Activated CD8-positive, alpha-beta memory T cell treated with anti-CD3 and anti-CD28 coated beads, Interleukin-2, amount 50 U/mL, for 48 hours (primary cell): ENCODE measurements around the gene ZNF71.
"Not testable (repeated sequence)": the region's sequence is repeated elsewhere in the genome, so short reads cannot be mapped to it uniquely, and the experiment has no call there.

ENCODE experiments used
- DNase-seq: peaks from one replicate; pipeline ENCODE4 v3.0.0-alpha.2; 2020

Gene ZNF71

DNA sequence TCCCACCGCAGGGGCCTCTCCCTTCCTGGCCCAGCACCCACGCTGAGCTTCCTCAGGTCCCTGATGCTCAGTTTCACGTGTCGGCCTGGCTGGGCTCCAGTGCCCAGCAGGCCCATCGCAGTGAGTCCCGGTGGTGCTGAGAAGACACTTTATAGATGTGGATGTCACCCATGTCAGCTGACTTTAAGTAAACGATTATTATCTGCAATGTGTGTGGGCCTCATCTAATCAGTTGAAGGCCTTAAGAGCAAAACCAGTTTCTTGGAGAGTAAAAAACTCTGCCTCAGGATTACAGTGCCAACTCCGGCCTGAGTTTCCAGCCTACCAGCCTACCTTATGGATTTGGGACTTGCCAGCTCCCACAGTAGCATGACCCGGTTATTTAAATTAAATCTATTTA, 30.6 kb downstream of the ZNF71 start:
- DNase-seq, result no peak

DNA sequence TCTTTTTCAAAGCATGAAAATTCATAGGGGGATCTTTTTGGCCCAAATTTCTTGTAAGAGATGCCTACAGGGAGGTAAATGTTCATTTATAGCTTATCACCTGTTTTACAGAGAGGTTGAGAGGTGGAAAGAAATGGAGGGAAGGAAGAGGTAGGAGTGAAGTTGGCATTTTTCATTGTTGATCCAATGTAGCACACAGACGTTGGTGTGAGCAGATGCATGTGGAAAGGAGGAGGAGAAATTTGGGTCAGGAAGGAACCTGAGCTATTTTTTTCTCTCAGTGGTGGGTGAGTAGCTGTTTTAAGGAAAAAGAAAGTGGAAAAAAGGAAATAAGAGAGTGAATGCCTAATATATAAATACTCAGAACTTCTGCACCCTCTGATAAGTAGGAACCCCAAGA, 37.9 kb downstream of the ZNF71 start:
- DNase-seq, result no peak

DNA sequence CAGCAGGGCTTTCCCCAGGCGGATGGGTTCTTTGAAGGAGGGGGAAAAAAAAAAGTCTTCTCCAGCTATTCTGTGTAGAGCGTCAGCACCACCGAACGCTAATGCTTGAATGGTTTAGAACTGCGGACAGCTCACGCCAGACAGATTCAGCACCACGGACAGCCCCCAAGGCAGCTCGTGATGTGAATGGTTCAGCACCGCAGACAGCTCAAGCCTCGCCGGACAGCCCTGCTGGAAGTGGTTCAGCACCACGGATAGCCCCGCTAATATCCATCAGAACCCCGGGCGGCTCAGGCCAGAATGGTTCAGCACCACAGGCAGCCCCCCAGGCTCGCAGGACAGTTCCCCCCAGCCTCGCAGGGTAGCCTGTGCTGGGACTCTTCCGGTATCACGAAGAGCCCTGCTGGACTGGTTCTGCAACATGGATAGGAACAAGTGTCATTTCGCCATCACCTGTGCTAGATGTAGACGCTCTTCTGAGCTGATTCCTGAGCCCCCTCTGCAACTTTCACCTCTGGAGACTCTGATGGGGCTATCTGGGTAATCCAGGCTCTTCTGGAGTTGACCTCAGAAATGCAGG, 43.0 kb downstream of the ZNF71 start:
- DNase-seq, result peak; percentile 61

DNA sequence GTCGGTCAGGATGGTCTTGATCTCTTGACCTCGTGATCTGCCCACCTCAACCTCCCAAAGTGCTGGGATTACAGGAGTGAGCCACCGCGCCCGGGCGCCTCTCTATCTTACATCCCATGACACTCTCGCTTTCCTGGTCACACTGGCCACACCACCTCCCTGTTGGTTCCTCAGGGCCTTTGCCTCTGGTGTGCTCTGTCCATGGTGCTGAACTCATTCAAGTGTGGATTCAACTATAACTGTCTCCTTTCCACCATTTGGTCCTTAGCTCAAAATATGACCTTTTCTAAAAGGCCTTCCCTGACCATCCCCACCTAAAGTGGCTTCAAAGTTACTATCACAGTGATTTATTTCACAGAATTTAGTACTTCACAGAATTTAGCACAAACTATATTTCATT, 44.1 kb downstream of the ZNF71 start:
- DNase-seq, result no peak

DNA sequence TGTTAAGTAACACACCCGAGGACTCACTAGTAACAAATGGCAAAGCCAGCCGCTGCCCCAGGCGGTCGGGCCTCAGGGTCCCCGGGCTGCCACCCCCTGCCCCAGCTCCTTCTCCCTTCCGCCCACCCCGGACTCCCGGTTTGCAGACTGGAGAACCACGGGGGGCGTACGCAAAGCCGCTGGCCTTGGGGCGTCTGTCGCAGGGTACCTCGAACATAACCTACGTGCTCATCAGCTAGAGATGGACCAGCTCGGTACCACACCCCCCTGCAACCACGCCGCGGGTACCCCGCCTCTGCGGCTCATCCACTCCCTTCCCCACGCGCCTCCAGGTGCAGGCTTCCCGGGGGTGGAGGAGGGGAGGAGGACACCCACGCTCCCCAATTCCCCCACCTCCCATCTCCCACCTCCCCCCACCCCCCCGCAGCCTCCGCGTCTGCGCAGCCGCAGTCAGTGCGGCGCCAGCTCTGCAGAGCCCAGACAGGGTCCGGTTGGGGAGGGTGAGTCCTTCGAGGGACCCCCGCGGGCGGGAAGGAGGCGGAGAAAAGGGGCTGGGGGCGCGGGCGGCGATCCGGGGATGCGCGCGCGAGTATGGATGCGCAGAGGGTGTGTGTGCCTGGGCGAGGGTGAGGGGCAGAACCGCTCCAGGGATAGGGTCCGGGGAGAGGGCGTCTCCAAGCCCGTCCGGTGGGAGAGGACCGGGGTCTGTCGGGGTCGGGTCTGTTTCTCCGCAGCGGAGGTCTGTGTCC, 47.8 kb downstream of the ZNF71 start, which contains the start of gene SMIM17:
TSS of gene SMIM17 (plus strand) at position 449 of the 749 bp plus-strand sequence. CDS start 2,509 bp downstream, outside the sequence.
- no peak for DNase-seq

DNA sequence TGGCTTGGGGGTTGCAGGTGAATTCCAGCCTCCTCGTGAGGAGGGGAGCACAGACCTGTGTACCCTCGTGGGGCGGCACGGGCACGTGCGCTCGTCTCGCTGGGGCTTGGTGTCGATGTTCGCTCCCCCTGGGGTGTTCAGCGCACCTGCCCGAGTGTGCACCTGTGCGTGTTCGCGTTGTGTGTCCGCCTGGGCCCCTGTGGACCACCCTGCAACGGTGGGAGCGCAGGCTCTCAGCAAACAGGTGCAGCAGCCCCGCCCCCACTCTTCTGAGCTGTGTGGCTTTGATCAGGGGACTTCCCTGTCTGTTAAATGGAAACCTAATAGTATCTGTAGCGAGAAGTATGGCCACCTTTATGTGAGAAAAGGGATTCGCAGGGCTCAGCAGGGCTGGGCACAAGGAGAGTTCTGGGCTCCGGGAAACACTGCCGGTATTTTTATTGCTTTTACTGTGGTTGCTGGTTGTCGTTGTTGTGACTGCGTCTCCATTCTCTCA, 48.4 kb downstream of the ZNF71 start:
- no peak for DNase-seq

DNA sequence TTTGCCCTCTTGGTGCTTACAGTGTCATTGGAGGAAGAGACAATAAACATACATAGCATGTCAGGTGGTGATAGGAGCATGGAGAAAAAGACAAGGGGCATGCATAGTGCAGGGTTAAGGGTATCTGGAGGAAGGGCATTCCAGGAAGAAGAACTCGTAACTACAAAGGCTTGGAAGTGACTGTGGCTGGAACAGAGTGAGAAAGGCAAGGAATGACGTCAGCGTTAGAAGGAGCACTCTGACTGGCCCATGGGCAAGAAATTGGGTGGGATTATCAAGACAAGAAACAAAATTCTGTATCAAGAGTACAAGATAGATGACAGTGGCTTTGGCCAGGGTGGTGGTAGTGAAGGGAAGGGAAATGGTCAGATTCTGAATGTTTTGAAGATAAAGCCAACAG, 59.0 kb downstream of the ZNF71 start:
- DNase-seq, result no peak

DNA sequence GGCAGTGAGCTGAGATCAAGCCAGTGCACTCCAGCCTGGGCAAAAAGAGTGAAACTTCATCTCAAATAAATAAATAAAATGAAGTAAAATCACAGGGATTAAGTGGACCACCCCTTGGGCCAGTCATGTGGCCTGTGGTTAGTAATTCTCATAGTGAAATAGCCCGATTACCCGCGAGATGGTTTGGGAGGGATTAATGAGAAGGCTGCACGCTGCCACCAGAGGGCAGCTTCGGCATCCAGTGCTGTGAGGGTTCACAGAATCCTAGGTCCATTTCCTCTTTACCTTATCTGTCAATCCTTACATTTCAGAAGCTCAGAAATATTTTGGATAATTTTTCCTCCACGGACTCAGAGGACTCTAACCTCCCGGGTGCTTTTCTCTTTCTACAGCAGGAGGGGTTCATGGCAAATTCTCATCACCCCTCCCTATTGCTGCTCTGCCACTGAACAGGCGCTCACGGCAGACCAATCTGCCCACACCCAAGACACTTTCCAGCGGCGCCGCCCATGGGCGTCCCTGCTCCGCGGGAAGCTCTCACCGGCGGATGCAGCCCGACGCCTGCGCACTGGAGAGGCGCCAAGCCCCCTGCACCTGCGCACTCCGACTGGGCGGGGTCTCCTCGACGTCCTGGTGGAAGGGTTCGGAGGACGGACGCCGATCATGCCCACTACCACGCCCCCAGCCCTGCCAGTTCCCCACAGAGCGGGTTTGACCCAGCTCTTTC, 65.4 kb downstream of the ZNF71 start:
- DNase-seq, result no peak

DNA sequence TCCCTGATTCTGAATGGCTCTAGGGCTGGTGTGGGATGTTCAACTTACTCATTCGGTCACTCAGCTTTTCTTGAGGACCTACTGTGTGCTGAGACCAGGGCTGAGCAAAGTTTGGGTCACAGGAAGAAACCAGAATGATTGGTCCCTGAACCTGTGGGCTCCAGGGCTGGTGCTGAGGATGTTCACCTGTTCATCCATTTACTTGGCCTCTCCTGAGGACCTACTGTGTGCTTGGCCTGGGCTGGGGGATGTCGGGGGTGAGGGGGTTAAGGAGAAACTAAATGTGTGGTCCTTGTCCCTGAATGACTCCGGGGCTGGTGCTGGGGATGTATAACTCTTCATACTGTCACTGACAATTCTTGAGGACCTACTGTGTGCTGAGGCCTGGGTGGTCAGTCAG, 66.1 kb downstream of the ZNF71 start:
- no peak for DNase-seq

DNA sequence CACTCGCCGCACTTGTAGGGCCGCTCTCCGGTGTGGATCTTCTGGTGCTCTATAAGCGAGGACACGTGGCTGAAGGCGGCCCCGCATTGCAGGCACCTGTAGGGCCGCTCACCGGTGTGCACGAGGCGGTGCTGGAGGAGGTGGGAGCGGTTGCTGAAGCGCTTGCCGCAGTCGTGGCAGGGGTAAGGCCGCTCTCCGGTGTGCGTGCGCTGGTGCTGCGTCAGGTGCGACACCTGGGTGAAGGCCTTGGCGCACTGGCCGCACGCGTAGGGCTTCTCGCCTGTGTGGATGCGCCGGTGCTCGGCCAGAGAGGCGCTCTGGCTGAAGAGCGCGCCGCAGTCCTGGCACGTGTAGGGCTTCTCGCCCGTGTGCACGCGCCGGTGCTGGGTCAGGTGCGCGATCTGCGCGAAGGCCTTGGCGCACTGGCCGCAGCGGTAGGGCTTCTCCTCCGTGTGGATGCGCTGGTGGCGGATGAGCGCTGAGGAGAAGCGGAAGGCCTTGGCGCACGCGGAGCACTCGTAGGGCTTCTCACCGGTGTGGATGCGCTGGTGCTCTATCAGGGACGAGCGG, 68.9 kb downstream of the ZNF71 start:
- DNase-seq, result no peak

DNA sequence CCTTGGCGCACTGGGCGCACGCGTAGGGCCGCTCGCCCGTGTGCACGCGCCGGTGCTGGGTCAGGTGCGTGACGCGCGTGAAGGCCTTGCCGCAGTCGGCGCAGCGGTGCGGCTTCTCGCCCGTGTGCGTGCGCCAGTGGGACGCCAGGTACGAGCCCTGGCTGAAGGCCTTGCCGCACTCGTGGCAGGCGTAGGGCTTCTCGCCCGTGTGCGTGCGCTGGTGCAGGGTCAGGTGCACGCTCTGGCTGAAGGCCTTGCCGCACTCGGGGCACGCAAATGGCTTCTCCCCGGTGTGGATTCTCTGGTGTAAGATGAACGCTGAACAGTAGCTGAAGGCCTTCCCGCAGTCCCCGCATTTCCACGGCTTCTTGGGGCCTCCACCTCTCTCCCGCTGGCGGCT, 69.4 kb downstream of the ZNF71 start:
- no peak for DNase-seq

DNA sequence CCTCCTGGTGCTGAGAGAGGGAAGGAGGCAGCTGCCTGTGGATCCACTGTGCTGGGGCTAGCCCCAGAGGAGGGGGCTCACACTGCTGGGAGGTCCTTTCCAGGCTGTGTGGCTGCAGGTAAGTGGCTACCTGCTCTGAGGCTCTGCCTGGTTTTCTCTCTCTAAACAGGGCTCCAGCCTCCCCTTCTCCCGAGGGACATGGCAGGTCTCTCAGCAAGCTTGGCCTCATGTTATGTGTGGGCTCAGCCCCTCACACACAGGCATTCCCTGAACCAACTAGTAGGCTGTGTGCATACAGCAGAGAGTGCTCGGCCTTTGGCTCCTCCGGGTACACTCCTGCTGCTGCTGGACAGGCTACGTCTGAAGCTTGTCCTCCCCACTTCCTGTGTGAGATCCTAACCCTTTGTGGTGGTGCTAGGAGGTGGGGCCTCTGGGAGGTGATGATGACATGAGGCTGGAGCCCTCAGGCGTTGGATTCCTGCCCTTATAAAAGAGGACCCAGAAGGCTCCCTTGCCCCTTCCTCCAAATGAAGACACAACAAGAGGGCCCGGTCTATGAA, 72.3 kb downstream of the ZNF71 start:
- no peak for DNase-seq

DNA sequence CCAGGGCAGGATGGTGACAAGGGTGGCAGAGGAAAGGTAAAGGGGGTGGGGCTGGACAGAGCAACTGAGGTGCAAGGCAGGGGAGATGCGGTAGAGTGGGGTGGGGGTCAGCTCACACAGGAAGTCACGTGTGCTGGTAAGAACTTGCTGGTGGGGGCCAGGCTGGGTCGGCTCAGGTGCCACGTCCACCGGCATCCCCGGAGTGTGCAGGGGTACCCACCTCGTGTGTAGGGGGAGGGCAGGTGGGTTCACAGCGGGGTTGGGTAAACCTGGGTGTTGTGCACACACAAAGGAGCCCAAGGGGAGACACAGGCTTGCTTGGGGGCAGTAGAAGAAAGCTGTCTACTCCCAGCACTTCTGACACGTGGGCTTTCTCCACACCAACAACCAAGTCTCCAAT, 73.6 kb downstream of the ZNF71 start:
- DNase-seq, result no peak

DNA sequence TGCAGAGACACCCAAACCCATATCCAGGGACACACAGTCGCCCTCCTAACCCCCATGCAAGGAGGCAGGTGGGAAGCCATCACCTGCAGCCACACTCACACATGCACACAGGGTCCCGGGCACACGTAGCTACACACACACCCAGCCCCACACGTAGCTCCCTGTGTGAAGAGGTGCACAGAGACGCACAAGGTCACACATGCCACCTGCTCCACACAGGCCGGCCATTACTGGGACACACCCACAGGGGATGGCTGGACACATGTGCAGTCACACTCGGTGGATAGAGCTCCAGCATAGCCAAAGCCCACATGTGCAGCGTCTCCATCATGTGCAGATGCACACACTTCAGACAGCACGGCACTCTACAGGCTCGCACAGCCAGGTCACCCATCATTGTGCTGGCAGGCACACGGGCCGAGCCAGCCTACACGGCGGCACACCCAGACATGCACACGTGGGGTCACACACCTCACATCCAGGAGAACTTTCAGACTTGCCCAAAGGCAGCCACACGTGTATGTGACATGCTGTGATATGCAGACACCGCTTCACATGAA, 75.4 kb downstream of the ZNF71 start:
- DNase-seq, result no peak

DNA sequence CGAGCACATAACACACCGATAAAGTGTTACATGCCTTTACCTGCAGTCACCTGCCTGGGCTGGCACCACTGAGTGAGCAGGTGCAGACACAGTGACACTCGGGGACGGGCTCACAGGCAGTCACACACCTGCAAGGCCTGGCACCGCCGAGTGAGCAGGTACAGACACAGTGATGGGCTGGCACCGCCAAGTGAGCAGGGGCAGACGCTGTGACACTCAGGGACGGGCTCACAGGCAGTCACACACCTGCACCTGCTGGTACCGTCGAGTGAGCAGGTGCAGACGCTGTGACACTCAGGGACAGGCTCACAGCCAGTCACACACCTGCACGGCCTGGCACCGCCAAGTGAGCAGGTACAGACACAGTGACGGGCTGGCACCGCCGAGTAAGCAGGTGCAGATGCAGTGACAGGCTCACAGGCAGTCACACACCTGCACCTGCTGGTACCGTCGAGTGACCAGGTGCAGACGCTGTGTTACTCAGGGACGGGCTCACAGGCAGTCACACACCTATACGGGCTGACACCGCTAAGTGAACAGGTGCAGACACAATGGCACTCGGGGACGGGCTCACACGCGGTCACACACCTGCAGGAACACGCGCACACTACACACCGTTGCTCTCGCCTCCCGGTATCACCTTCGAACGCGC, 76.0 kb downstream of the ZNF71 start:
- DNase-seq, result no peak

DNA sequence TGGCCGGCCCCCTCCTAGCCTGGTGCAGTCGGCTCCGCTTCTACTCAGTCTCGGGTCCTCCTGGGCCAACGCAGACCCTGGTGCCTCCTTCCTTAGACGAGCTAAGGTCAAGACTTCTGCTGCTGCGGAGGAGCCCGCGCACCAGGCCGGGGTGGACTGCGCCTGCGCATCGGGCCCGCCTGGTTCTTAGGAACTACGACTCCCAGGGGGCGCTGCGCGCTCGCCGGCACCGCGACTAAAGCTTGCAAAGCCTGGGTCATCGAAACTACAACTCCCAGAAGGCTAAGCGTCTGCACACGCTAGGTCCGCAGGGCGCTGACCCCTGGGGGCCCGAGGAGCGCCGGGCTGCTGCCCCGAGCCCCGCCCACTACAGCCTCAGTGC, 76.5 kb downstream of the ZNF71 start, which contains the start of gene ZNF835:
TSS of gene ZNF835 (minus strand) at position 145 of the 382 bp plus-strand sequence. CDS start 6,559 bp downstream, outside the sequence.
- peak; percentile 90 for DNase-seq

DNA sequence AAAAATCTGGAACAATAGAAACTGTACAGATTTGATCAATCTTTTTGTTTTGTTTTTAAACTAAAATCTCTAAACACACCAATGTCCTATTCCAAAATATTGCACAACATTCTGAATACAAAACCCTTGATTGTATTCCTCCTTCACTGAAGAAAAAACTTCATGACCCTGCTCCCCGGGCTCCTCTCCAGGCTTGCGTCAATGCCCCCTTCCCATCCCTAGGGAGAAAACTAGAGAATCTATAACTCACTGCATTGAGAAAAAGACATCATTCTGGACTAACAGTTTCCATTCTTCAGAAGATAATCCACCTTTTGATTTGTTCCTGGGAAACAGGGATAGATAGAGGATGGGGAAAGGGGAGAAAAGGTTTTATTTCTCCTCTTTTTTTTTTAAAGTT, 77.5 kb downstream of the ZNF71 start:
- not testable (repeated sequence) for DNase-seq
